Measurements from ENCODE around the gene GTF2IRD1.
"Not testable (repeated sequence)": the region's sequence is repeated elsewhere in the genome, so short reads cannot be mapped to it uniquely, and the experiment has no call there.

GTF2IRD1 gene

DNA sequence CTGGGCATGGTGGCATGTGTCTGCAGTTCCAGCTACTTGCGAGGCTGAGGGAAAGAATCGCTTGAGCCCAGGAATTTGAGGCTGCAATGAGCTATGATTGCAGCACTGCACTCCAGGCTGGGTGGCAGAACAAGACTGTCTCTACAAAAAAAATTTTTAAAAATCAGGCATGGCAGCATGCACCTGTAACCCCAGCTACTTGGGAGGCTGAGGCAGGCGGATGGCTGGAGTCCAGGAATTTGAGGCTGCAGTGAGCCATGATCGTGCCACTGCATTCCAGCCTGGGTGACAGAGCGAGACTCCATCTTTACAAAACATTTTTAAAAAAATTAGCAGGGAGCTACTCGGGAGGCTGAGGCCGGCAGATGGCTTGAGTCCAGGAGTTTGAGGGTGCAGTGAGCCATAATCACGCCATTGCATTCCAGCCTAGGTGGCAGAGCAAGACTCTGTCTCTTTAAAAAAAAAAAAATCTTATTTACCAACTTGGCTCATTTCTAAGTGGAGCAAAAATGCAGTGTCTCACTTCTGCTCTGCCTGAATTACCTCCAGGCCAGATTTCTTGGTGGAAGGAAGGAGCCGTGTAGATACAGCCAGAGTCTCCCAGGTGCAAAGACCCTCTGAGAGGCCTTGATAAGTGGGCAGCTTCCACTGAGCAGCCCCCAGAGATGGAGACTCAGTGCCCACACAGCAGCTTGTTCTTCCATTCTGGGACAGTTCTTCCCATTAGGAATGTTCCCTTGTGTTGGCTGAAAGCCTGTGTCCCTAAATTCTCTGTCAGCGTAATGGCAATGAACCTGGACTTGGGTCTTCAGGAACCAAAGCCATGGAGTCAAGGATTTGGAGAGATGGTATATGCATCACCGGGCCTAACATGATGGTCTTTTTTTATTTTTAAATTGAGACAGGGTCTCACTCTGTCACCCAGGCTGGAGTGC, 30.0 kb downstream of the GTF2IRD1 start:
- DNase-seq (ENCODE audit: insufficient read length, low spot score) (no peak), FAIRE-seq (no peak)

DNA sequence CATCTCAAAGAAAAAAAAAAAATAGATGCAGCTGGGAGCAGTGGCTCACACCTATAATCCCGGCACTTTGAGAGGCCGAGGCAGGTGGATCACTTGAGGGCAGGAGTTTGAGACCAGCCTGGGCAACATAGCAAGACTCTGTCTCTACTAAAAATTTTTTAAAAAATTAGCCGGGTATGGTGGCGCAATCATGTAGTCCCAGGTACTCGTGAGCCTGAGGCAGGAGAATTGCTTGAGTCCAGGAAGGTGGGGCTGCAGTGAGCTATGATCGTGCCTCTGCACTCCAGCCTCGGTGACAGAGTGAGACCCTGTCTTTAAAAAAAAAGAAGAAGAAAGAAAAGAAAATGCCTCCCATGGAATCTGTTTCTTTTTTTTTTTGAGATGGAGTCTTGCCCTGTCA, 31.9 kb downstream of the GTF2IRD1 start:
- DNase-seq (ENCODE audit: insufficient read length, low spot score), result no peak
- no peak for FAIRE-seq

DNA sequence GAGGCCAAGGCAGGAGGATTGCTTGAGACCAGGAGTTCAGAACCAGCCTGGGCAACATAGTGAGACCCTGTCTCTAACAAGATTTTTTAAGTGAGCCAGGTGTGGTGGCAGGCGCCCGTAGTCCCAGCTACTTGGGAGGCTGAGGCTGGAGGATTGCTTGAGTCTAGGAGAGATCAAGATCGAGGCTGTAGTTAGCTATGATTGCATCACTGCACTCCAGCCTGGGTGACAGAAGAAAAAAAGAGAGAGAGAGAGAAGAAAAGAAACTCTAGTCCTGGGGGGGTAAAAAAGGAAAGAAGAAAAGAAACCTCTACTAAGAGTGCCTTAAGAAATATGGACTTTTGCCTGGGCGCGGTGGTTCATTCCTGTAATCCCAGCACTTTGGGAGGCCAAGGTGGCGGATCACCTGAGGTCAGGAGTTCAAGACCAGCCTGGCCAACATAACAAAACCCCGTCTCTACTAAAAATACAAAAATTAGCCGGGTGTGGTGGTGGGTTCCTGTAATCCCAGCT, 34.9 kb downstream of the GTF2IRD1 start:
- DNase-seq (ENCODE audit: insufficient read length, low spot score); FAIRE-seq: not testable (repeated sequence)

DNA sequence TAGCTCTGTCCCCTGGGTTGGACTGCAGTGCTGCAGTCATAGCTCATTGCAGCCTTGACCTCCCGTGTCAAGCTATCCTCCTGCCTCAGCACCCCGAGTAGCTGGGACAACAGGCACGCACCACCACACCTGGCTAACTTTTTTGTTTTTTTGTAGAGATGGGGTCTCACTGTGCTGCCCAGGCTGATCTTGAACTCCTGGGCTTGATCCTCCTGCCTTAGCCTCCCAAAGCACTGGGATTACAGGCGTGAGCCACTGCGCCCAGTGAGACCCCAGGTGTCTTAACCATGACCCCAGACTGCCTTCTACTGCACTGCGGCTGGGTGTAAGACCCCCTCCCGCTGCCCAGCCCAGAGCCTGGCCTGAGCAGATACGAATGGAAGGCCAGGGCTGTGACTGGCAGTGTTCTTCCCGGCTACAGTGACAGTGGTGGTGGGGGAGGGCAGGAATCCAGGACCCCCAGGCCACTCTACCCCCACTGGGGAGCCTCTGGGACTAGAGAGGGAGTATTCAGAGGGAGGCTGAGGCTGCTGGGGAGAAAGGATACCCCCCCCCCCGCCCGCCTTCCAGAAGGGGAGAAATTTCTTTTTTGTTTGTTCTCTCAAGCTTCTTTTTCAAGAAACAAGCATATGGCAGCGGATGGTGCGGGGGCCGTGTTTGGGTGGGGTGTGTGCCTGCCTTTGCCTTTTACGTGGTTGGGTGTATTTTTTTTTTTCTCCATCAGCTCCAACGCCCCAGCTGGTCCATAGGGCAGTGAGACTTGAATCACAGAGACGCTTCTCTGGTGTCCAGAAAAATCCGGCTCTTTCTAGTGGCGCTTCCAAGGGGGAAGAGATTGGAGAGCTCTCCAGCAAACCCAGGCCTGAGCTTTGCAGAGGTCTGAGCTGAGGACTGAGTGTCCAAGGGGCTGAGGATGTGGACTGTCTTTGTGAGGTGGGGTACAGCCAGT, 36.6 kb downstream of the GTF2IRD1 start:
- no peak for FAIRE-seq
- DNase-seq (ENCODE audit: insufficient read length, low spot score), result no peak

GRCh38 chr7:74491490-74491889, 37.8 kb downstream of the GTF2IRD1 start:
- not testable (repeated sequence) for DNase-seq (ENCODE audit: insufficient read length, low spot score); FAIRE-seq

- DNase-seq (ENCODE audit: insufficient read length, low spot score), result no peak
- FAIRE-seq, result no peak
These were observed 39.6 kb downstream of the GTF2IRD1 start for GRCh38 chr7:74493295-74493694.

GRCh38 chr7:74494076-74494548, 40.4 kb downstream of the GTF2IRD1 start:
- FAIRE-seq (no peak), DNase-seq (ENCODE audit: insufficient read length, low spot score) (no peak)

- no peak for DNase-seq (ENCODE audit: insufficient read length, low spot score)
- no peak for FAIRE-seq
These were observed 41.7 kb downstream of the GTF2IRD1 start for GRCh38 chr7:74495112-74496086.

DNA sequence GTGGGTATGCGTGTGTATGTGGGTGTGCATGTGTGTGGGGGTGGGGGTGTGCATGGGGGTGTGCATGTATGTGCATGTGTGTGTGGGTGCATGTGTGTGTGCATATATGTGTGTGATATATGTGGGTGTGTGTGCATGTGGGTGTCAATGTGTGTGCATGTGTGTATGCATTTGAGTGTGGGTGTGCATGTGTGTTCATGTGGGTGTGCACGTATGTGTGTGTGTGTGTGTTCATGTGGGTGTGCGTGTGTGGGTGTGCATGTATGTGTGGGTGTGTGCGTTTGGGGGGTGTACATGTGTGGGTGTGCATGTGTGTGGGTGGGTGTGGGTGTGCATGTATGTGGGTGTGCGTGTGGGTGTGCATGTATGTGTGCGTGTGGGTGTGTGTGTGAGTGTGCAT, 42.6 kb downstream of the GTF2IRD1 start:
- DNase-seq (ENCODE audit: insufficient read length, low spot score) (no peak), FAIRE-seq (peak; percentile 85)

DNA sequence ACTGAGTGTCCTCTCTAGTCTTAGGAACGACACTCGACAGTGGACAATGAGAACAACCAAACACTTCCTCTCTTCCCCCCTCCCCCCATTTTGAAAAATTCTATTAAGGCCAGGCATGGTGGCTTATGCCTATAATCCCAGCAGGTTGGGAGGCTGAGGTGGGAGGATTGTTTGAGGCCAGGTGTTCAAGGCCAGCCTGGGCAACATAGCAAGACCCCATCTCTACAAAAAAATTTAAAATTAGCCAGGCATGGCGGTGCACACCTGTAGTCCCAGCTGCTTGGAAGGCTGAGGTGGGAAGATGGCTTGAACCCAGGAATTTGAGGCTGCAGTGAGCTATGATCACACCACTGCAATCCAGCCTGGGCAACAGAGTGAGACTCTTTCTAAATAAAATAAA, 43.1 kb downstream of the GTF2IRD1 start:
- DNase-seq (ENCODE audit: insufficient read length, low spot score); FAIRE-seq: not testable (repeated sequence)

DNA sequence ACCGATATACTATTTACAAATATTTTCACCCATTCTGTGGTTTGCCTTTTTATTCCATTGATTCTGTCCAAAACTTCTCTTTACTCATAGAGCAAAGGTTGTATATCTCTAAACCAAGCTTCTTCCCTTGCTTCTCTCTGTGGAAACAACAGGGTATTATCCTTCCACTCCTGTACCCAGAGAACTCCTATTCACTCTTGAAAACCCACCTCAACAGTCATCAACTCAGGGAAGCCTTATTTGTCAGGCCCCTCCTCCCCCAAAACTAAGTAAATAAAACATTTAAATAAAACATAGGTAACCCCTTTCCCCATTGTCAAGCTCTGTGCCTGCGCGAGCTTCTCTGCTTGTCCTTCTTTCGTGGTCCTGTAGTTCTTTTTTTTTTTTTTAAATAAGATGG, 44.6 kb downstream of the GTF2IRD1 start:
- FAIRE-seq, result no peak
- DNase-seq (ENCODE audit: insufficient read length, low spot score), result no peak

GRCh38 chr7:74498996-74499834, 45.5 kb downstream of the GTF2IRD1 start:
- DNase-seq (ENCODE audit: insufficient read length, low spot score) (no peak), FAIRE-seq (no peak)

GRCh38 chr7:74499835-74500388, 46.2 kb downstream of the GTF2IRD1 start:
- DNase-seq (ENCODE audit: insufficient read length, low spot score) (no peak), FAIRE-seq (no peak)

DNA sequence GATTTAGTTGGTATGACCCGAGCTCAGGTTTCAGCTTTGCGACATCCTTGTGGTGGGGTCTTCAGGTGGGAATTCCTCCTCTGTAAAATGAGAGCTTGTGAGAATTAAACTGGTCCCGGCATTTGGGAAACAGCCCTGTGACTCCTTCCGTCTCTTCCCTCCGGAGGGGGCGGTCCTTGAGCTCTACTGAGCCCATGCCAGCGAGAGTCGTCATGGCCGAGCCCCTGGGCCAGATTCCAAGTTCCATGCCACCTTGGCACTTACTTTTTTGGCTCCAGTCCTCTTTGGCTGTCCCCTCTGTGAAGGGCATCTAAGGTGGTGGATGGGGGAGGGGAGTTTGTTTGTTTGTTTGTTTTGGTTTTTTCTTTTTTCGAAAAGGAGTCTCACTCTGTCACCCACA, 47.6 kb downstream of the GTF2IRD1 start:
- no peak for FAIRE-seq
- DNase-seq (ENCODE audit: insufficient read length, low spot score), result no peak

DNA sequence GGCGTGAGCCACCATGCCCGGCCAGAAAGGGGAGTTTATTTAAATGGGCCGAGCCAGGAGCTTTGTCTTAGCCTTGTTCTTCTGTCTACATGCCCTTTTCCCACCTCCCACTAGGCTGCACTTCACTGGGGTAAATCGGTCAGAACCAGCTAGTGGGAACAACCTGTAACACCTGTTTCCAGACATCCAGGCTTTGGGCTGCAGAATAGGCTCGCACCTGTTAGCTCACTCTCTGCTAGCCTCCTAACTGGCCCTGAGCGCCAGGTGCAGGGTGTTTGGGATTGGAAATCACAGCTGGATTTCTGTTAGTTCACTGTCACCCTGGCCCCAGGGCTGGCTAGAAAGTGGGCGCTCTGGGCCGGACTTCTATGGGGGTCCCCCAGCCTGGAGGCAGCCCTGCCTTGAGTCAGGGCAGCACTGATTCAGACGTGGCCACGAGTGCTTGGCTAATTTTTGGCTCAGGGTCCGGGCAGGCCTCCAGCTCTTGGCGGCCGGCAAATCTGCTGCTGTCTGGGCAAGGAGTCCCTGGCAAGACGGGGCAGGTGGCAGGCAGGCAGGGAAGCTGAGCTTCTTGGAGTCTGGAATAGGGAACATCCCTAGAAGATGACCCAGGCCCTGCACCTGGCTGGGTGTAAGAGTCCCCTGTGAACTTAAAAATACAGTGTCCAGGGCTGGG, 48.6 kb downstream of the GTF2IRD1 start:
- DNase-seq (ENCODE audit: insufficient read length, low spot score), result no peak
- no peak for FAIRE-seq

- FAIRE-seq (no peak), DNase-seq (ENCODE audit: insufficient read length, low spot score) (no peak)
These were observed 49.4 kb downstream of the GTF2IRD1 start for GRCh38 chr7:74503061-74503460.

GRCh38 chr7:74503943-74504342, 50.2 kb downstream of the GTF2IRD1 start:
- DNase-seq (ENCODE audit: insufficient read length, low spot score), result no peak
- FAIRE-seq, result no peak

All from HTR-8/SVneo (cell line).